Stimulated activated CD4-positive, alpha-beta T cell treated with anti-CD3 and anti-CD28 coated beads, Interleukin-2, amount 100 ng/mL, for 4 hours (primary cell): ENCODE data around the gene PLXNC1.

ENCODE experiments used
- DNase-seq: peaks from one replicate; pipeline ENCODE4 v3.0.0-alpha.2; 2020; ENCODE audit warnings: low read depth

Gene PLXNC1

DNA sequence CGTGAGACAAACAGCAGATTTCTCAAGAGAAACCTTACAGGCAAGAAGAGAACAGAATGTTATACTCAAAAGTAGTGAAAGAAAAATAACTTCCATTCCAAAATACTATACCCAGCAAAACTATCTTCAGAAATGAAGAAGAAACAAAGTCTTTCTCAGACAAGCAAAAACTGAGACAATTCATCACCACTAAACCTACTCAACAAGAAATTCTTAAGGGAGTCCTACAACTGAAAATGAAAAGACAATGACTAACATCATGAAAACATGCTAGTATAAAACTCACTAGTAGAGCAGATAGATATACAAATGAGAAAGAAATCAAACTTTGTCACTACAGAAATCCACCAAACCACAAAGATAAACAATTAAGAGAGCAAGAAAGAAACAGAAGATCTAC is 204.8 kb downstream of the PLXNC1 start:
- DNase-seq: no peak
